H1 (cell line): ENCODE data around the gene PGGHG.

Experiments
- EZH2 ChIP-seq: fragments of 200-600 bp; sonication (generic); IDR thresholded peaks from 2 replicates; pipeline ENCODE4 v1.7.1; 2012; ENCODE audit warnings: low read depth, mild to moderate bottlenecking, moderate library complexity, low read length, inconsistent platforms; ENCODE audit not compliant: severe bottlenecking
- HDAC6 ChIP-seq: IDR thresholded peaks from one replicate; pipeline ENCODE4 v1.7.1; 2012; ENCODE audit warnings: low read depth, mild to moderate bottlenecking, inconsistent platforms, low read length, moderate library complexity
- POLR2A ChIP-seq, 2 experiments: IDR thresholded peaks; 1 replicate in 1 of 2; 2 replicates in 1 of 2; pipeline ENCODE4 v1.6.1; 2011; ENCODE audit warnings: low read depth in 2 of 2, low read length in 2 of 2, mild to moderate bottlenecking in 2 of 2; ENCODE audit errors: control extremely low read depth in 1 of 2
- POLR2AphosphoS5 ChIP-seq: IDR thresholded peaks from 2 replicates; pipeline ENCODE4 v1.6.1; 2011; ENCODE audit warnings: low read depth, low read length
- RNF2 ChIP-seq: fragments of 200-900, 300-1000 bp; sonication (generic); IDR thresholded peaks from 2 replicates; pipeline ENCODE4 v1.7.1; 2016; ENCODE audit warnings: borderline replicate concordance, low read depth, mild to moderate bottlenecking, antibody characterized with exemption, low read length; ENCODE audit not compliant: poor library complexity, severe bottlenecking; ENCODE audit errors: missing control alignments
- SP4 ChIP-seq: IDR thresholded peaks from 2 replicates; pipeline ENCODE4 v1.6.1; 2012; ENCODE audit warnings: low read length, inconsistent platforms
- SRF ChIP-seq: IDR thresholded peaks from 2 replicates; pipeline ENCODE4 v1.6.1; 2011; ENCODE audit warnings: mild to moderate bottlenecking, low read depth, low read length, moderate library complexity
- TBP ChIP-seq: IDR thresholded peaks from 2 replicates; pipeline ENCODE4 v1.6.1; 2011; ENCODE audit warnings: low read depth, low read length, improper control_type of control experiment
- TF ChIP-seq, protein P1 (sequence below): IDR thresholded peaks from 2 replicates; pipeline ENCODE4 v1.6.1; 2012; ENCODE audit warnings: low read length, inconsistent platforms
- TF ChIP-seq, protein P2 (sequence below), 3 experiments: IDR thresholded peaks; 1 replicate in 2 of 3; 2 replicates in 1 of 3; pipeline versions ENCODE4 v1.5.1 to v1.6.1; 2011; ENCODE audit warnings: low read length in 3 of 3, mild to moderate bottlenecking in 3 of 3, inconsistent platforms in 2 of 3, low read depth in 1 of 3, moderate library complexity in 1 of 3; ENCODE audit not compliant: insufficient read depth in 1 of 3; ENCODE audit errors: control extremely low read depth in 1 of 3

DNA sequence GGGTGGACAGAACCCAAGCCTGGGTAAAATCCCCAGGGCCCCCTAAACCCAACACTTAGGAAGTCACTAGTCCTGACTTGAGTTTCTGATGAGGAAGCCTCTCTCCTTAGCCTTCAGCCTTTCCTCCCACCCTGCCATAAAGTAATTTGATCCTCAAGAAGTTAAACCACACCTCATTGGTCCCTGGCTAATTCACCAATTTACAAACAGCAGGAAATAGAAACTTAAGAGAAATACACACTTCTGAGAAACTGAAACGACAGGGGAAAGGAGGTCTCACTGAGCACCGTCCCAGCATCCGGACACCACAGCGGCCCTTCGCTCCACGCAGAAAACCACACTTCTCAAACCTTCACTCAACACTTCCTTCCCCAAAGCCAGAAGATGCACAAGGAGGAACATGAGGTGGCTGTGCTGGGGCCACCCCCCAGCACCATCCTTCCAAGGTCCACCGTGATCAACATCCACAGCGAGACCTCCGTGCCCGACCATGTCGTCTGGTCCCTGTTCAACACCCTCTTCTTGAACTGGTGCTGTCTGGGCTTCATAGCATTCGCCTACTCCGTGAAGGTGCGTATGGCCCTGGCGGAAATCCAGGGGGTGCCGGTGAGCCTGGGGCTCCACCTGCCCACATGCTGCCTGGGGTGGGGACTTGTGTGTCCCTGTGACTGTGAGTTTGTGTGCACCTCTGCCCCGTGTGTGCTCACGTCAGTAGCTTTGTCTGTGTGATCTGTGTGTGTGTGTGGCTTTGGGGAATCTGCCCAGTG, 25.0 kb downstream of the PGGHG start, which contains the start of gene IFITM1:
- TF ChIP-seq, protein P1, sequence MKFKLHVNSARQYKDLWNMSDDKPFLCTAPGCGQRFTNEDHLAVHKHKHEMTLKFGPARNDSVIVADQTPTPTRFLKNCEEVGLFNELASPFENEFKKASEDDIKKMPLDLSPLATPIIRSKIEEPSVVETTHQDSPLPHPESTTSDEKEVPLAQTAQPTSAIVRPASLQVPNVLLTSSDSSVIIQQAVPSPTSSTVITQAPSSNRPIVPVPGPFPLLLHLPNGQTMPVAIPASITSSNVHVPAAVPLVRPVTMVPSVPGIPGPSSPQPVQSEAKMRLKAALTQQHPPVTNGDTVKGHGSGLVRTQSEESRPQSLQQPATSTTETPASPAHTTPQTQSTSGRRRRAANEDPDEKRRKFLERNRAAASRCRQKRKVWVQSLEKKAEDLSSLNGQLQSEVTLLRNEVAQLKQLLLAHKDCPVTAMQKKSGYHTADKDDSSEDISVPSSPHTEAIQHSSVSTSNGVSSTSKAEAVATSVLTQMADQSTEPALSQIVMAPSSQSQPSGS = no peak
- TF ChIP-seq, protein P2, sequence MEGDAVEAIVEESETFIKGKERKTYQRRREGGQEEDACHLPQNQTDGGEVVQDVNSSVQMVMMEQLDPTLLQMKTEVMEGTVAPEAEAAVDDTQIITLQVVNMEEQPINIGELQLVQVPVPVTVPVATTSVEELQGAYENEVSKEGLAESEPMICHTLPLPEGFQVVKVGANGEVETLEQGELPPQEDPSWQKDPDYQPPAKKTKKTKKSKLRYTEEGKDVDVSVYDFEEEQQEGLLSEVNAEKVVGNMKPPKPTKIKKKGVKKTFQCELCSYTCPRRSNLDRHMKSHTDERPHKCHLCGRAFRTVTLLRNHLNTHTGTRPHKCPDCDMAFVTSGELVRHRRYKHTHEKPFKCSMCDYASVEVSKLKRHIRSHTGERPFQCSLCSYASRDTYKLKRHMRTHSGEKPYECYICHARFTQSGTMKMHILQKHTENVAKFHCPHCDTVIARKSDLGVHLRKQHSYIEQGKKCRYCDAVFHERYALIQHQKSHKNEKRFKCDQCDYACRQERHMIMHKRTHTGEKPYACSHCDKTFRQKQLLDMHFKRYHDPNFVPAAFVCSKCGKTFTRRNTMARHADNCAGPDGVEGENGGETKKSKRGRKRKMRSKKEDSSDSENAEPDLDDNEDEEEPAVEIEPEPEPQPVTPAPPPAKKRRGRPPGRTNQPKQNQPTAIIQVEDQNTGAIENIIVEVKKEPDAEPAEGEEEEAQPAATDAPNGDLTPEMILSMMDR (IDR thresholded peaks at IDR 0.05; ENCODE audit: control extremely low read depth in 1 of 3, insufficient read depth in 1 of 3, low read depth in 1 of 3, low read length in 3 of 3) = no peak
- TF ChIP-seq POLR2AphosphoS5 (no peak), RNF2 (no peak), EZH2 (no peak), SP4 (no peak), SRF (no peak), POLR2A (IDR thresholded peaks at IDR 0.05; ENCODE audit: control extremely low read depth in 1 of 2, low read depth in 2 of 2, low read length in 2 of 2) (no peak), HDAC6 (no peak), TBP (no peak)
